Measurements from ENCODE around the gene EGFR.

DNA sequence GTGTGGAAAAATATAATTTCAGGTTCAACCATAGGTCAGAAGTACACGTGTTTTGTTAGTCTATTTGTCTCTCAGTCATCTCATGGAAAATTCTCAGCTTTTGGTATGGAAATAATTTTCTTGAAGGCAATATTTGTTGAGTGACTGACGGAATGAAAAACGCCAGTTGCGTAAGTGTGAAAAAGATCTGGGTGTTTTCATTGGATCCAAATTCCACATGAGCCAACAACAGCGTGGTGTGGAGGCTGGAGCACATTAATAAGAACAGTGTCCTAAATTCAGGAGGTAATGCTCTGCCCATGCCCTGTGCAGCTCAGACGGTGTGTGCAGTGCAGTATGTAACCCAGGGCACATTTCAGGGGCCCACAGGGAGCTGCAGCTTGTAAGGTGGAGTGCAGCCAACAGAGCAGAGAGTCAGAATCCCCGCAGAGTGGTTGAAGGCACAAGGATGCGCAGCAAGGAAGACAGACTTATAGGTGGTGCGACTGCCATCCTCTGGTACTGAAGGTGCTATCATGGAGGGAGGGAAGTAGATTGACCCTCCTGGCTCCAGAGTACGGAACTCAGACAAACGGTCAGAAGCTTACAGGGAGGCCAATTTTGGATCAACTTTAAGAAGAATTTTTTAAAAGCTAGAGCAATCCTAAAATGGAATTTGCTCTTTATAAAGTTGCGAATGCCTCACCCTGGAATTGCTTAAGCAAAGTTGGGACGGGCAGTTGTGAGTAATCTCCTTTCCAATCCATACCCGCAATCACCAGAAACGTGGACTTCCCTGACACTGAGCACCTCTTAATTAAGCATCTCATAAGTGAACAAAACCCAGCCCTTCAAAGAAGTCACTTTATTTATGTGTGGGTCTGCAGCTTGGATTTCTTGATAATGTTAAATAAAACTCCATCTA, 38.0 kb downstream of the EGFR start:
- no peak for TF ChIP-seq ZC3H11A (IDR thresholded peaks at IDR 0.05)
- TF ChIP-seq RNF2 (IDR thresholded peaks at IDR 0.05; ENCODE audit: borderline replicate concordance, low read depth) = no peak
- TF ChIP-seq, protein P1, sequence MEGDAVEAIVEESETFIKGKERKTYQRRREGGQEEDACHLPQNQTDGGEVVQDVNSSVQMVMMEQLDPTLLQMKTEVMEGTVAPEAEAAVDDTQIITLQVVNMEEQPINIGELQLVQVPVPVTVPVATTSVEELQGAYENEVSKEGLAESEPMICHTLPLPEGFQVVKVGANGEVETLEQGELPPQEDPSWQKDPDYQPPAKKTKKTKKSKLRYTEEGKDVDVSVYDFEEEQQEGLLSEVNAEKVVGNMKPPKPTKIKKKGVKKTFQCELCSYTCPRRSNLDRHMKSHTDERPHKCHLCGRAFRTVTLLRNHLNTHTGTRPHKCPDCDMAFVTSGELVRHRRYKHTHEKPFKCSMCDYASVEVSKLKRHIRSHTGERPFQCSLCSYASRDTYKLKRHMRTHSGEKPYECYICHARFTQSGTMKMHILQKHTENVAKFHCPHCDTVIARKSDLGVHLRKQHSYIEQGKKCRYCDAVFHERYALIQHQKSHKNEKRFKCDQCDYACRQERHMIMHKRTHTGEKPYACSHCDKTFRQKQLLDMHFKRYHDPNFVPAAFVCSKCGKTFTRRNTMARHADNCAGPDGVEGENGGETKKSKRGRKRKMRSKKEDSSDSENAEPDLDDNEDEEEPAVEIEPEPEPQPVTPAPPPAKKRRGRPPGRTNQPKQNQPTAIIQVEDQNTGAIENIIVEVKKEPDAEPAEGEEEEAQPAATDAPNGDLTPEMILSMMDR (IDR thresholded peaks at IDR 0.05) = peak; percentile 56; the same call in 2 of the 3 replicates
- no peak for TF ChIP-seq KDM5A (IDR thresholded peaks at IDR 0.05)
- peak; percentile 68; the same call in 1 of the 2 replicates for TF ChIP-seq JUNB (IDR thresholded peaks at IDR 0.05)

Measured in A549 (cell line).